Measurements from ENCODE around the gene ZBTB22. TPM values are rescaled to one million over a fixed set of nuclear protein-coding genes. Genes with fewer than 3 reads are reported as not detected.

Gene ZBTB22
- polyA plus RNA-seq, 1 donor from 2014 or later = 16.5 TPM

GRCh38 chr6:33305052-33305451 lies 12.5 kb downstream of the ZBTB22 start:
- Histone ChIP-seq H3F3A (ENCODE audit: insufficient read depth, low read length, poor library complexity, severe bottlenecking) (no peaks in the 10 kb centered on the region), H3K27me3 (ENCODE audit: insufficient read depth, low read depth, low read length) (no peaks in the 10 kb centered on the region), H3K4me3 (ENCODE audit: low read length) (no peak overlapping the region), H4K20me1 (ENCODE audit: insufficient read depth) (no peaks in the 10 kb centered on the region), H3K9me3 (ENCODE audit: low read length) (no peaks in the 10 kb centered on the region), H3K4me2 (ENCODE audit: low read length) (no peak overlapping the region), H3K27ac (ENCODE audit: low read length) (no peak overlapping the region), H3K9ac (ENCODE audit: low read length) (no peak overlapping the region), H3K36me3 (ENCODE audit: insufficient read depth, low read length) (no peaks in the 10 kb centered on the region), H2AFZ (ENCODE audit: low read depth, low read length) (no peak overlapping the region), H3K79me2 (replicated peaks; ENCODE audit: insufficient read depth, low read length) (peaks cover 12% of the 10 kb centered on the region), H3K9me2 (ENCODE audit: insufficient read depth, low read length) (no peaks in the 10 kb centered on the region)
- TF ChIP-seq, protein P1, sequence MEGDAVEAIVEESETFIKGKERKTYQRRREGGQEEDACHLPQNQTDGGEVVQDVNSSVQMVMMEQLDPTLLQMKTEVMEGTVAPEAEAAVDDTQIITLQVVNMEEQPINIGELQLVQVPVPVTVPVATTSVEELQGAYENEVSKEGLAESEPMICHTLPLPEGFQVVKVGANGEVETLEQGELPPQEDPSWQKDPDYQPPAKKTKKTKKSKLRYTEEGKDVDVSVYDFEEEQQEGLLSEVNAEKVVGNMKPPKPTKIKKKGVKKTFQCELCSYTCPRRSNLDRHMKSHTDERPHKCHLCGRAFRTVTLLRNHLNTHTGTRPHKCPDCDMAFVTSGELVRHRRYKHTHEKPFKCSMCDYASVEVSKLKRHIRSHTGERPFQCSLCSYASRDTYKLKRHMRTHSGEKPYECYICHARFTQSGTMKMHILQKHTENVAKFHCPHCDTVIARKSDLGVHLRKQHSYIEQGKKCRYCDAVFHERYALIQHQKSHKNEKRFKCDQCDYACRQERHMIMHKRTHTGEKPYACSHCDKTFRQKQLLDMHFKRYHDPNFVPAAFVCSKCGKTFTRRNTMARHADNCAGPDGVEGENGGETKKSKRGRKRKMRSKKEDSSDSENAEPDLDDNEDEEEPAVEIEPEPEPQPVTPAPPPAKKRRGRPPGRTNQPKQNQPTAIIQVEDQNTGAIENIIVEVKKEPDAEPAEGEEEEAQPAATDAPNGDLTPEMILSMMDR (IDR thresholded peaks at IDR 0.05; ENCODE audit: poor library complexity, severe bottlenecking) = no peak
- no peak for TF ChIP-seq EP300 (conservative IDR thresholded peaks at IDR 0.05; ENCODE audit: poor library complexity, severe bottlenecking)
- TF ChIP-seq EZH2 (IDR thresholded peaks at IDR 0.05; ENCODE audit: borderline replicate concordance, insufficient read depth, low read length, poor library complexity, severe bottlenecking) = no peak
- no peak for TF ChIP-seq POLR2AphosphoS5 (IDR thresholded peaks at IDR 0.05)
- TF ChIP-seq MXI1 (conservative IDR thresholded peaks at IDR 0.05; ENCODE audit: poor library complexity, severe bottlenecking) = no peak
- TF ChIP-seq RAD21 (conservative IDR thresholded peaks at IDR 0.05) = no peak
- TF ChIP-seq SMC3 (conservative IDR thresholded peaks at IDR 0.05; ENCODE audit: poor library complexity) = no peak
- no peak for TF ChIP-seq REST (IDR thresholded peaks at IDR 0.05; ENCODE audit: borderline replicate concordance)
- no peak for TF ChIP-seq TAF1 (IDR thresholded peaks at IDR 0.05; ENCODE audit: low read depth)

- H3K4me3 ChIP-seq (ENCODE audit: low read length) = no peak overlapping the region
- no peak overlapping the region for H3K9ac ChIP-seq (ENCODE audit: low read length)
- H3K4me2 ChIP-seq (ENCODE audit: low read length) = no peak overlapping the region
- no peaks in the 10 kb centered on the region for H3K36me3 ChIP-seq (ENCODE audit: insufficient read depth, low read length)
- TF ChIP-seq, protein P1 (IDR thresholded peaks at IDR 0.05; ENCODE audit: poor library complexity, severe bottlenecking) = no peak
- no peak for TF ChIP-seq POLR2AphosphoS5 (IDR thresholded peaks at IDR 0.05)
- no peak for TF ChIP-seq TAF1 (IDR thresholded peaks at IDR 0.05; ENCODE audit: low read depth)
- TF ChIP-seq RAD21 (conservative IDR thresholded peaks at IDR 0.05) = no peak
- TF ChIP-seq EP300 (conservative IDR thresholded peaks at IDR 0.05; ENCODE audit: poor library complexity, severe bottlenecking) = no peak
- TF ChIP-seq SMC3 (conservative IDR thresholded peaks at IDR 0.05; ENCODE audit: poor library complexity) = no peak
- no peak for TF ChIP-seq EZH2 (IDR thresholded peaks at IDR 0.05; ENCODE audit: borderline replicate concordance, insufficient read depth, low read length, poor library complexity, severe bottlenecking)
- H3K27ac ChIP-seq (ENCODE audit: low read length) = no peak overlapping the region
- no peaks in the 10 kb centered on the region for H3F3A ChIP-seq (ENCODE audit: insufficient read depth, low read length, poor library complexity, severe bottlenecking)
- peaks cover 12% of the 10 kb centered on the region for H3K79me2 ChIP-seq (replicated peaks; ENCODE audit: insufficient read depth, low read length)
- no peaks in the 10 kb centered on the region for H3K9me3 ChIP-seq (ENCODE audit: low read length)
- no peaks in the 10 kb centered on the region for H4K20me1 ChIP-seq (ENCODE audit: insufficient read depth)
- H2AFZ ChIP-seq (ENCODE audit: low read depth, low read length) = no peak overlapping the region
- no peaks in the 10 kb centered on the region for H3K9me2 ChIP-seq (ENCODE audit: insufficient read depth, low read length)
- no peaks in the 10 kb centered on the region for H3K27me3 ChIP-seq (ENCODE audit: insufficient read depth, low read depth, low read length)
Measured at GRCh38 chr6:33304216-33304615, 13.3 kb downstream of the ZBTB22 start.
